Loucy (cell line): Measurements from ENCODE around the gene ARFRP1.
"Not testable (repeated sequence)": the region's sequence is repeated elsewhere in the genome, so short reads cannot be mapped to it uniquely, and the experiment has no call there.

Experiments
- H2AFZ ChIP-seq: fragments of 200-600 bp; sonication (generic); 2 replicates; pipeline ENCODE4 v1.6.0; 2016; ENCODE audit warnings: antibody characterized with exemption, mild to moderate bottlenecking, low read length, moderate library complexity
- H3F3A ChIP-seq: fragments of 200-600 bp; 2 replicates; pipeline ENCODE4 v1.6.0; 2016; ENCODE audit warnings: antibody characterized with exemption, low read depth, mild to moderate bottlenecking
- H3K27me3 ChIP-seq: fragments of 200-600 bp; sonication (generic); 2 replicates; pipeline ENCODE4 v1.6.1; 2014; ENCODE audit warnings: low read length, mild to moderate bottlenecking; ENCODE audit not compliant: insufficient read depth, poor library complexity, severe bottlenecking
- H3K36me3 ChIP-seq: fragments of 200-600 bp; sonication (generic); 2 replicates; pipeline ENCODE4 v1.6.1; 2016; ENCODE audit warnings: low read length; ENCODE audit not compliant: insufficient read depth
- H3K4me1 ChIP-seq: fragments of 200-600 bp; sonication (generic); 2 replicates; pipeline ENCODE4 v1.5.1; 2014; ENCODE audit warnings: low read length, mild to moderate bottlenecking; ENCODE audit not compliant: insufficient read depth, poor library complexity, severe bottlenecking
- H3K4me2 ChIP-seq: fragments of 200-600 bp; sonication (generic); 2 replicates; pipeline ENCODE4 v1.6.0; 2014; ENCODE audit warnings: antibody characterized with exemption, low read length, low read depth, mild to moderate bottlenecking; ENCODE audit not compliant: poor library complexity, severe bottlenecking
- H3K4me3 ChIP-seq: fragments of 200-600 bp; sonication (generic); 2 replicates; pipeline ENCODE4 v1.5.1; 2014; ENCODE audit warnings: low read length, mild to moderate bottlenecking, mixed read lengths; ENCODE audit not compliant: poor library complexity, severe bottlenecking
- H3K79me2 ChIP-seq: fragments of 200-600 bp; sonication (generic); 2 replicates; pipeline ENCODE4 v1.6.1; 2014; ENCODE audit warnings: low read length; ENCODE audit not compliant: insufficient read depth
- H3K9ac ChIP-seq: fragments of 200-600 bp; sonication (generic); 2 replicates; pipeline ENCODE4 v1.6.0; 2014; ENCODE audit warnings: mild to moderate bottlenecking, low read depth, low read length, moderate library complexity; ENCODE audit not compliant: poor library complexity, severe bottlenecking
- H3K9me2 ChIP-seq: fragments of 200-600 bp; sonication (generic); replicated peaks from 2 replicates; pipeline ENCODE4 v1.6.1; 2016; ENCODE audit warnings: low read depth, low read length, mixed read lengths
- H3K9me3 ChIP-seq: fragments of 200-600 bp; sonication (generic); 2 replicates; pipeline ENCODE4 v1.6.1; 2014; ENCODE audit warnings: mild to moderate bottlenecking, antibody characterized with exemption, low read length, low read depth; ENCODE audit not compliant: insufficient read depth
- H4K20me1 ChIP-seq: fragments of 200-600 bp; sonication (generic); 2 replicates; pipeline ENCODE4 v1.6.0; 2014; ENCODE audit warnings: antibody characterized with exemption, low read length, mild to moderate bottlenecking; ENCODE audit not compliant: insufficient read depth, poor library complexity, severe bottlenecking
- CTCF ChIP-seq: fragments of 200-600 bp; sonication (generic); conservative IDR thresholded peaks from 2 replicates; pipeline ENCODE4 v1.5.1; 2014; ENCODE audit warnings: mild to moderate bottlenecking, antibody characterized with exemption, low read length
- EZH2phosphoT487 ChIP-seq: fragments of 200-600 bp; IDR thresholded peaks from 2 replicates; pipeline ENCODE4 v1.6.1; 2018; ENCODE audit warnings: antibody characterized with exemption, mild to moderate bottlenecking, moderate library complexity, borderline replicate concordance

The ARFRP1 gene

GRCh38 chr20:63673951-63674350, 33.8 kb downstream of the ARFRP1 start:
- TF ChIP-seq EZH2phosphoT487 = no peak
- Histone ChIP-seq H3K27me3 (no peaks in the 10 kb centered on the region), H3K9me3 (no peaks in the 10 kb centered on the region), H3K9ac (no peak overlapping the region), H3K4me1 (no peaks in the 10 kb centered on the region), H3K9me2 (no peaks in the 10 kb centered on the region), H2AFZ (no peak overlapping the region), H4K20me1 (no peaks in the 10 kb centered on the region), H3K36me3 (peaks cover 5% of the 10 kb centered on the region; the same call in 1 of the 2 replicates), H3K79me2 (no peaks in the 10 kb centered on the region), H3K4me3 (no peak overlapping the region), H3K4me2 (no peak overlapping the region), H3F3A (no peaks in the 10 kb centered on the region)

DNA sequence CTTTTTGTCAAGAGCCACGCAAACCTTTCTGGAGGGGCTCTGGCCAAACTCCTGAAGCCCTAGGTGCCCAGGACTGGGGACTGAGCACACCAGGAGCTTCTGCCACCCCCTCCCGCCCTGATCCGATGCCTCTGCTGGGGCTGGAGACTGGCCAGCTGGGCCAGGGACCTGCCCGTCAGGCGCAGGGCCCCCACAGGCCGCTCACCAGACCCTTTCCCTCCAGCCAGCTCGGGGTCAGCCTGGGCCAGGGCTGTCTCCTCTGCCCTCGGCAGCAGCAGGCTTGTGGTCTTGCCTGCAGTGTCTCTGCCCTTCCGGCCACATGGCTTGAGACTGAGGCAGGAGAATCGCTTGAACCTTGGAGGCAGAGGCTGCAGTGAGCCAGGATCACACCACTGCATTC, 35.1 kb downstream of the ARFRP1 start:
- peaks cover 16% of the 10 kb centered on the region; the same call in 1 of the 2 replicates for H3K36me3 ChIP-seq
- no peaks in the 10 kb centered on the region for H4K20me1 ChIP-seq
- no peaks in the 10 kb centered on the region for H3F3A ChIP-seq
- no peak overlapping the region for H3K9ac ChIP-seq
- no peaks in the 10 kb centered on the region for H3K79me2 ChIP-seq
- H3K9me2 ChIP-seq = no peaks in the 10 kb centered on the region
- no peaks in the 10 kb centered on the region for H3K27me3 ChIP-seq
- no peaks in the 10 kb centered on the region for H3K4me1 ChIP-seq
- no peaks in the 10 kb centered on the region for H3K9me3 ChIP-seq
- no peak for TF ChIP-seq CTCF
- no peak for TF ChIP-seq EZH2phosphoT487
- no peak overlapping the region for H2AFZ ChIP-seq
- no peak overlapping the region for H3K4me3 ChIP-seq
- no peak overlapping the region for H3K4me2 ChIP-seq

DNA sequence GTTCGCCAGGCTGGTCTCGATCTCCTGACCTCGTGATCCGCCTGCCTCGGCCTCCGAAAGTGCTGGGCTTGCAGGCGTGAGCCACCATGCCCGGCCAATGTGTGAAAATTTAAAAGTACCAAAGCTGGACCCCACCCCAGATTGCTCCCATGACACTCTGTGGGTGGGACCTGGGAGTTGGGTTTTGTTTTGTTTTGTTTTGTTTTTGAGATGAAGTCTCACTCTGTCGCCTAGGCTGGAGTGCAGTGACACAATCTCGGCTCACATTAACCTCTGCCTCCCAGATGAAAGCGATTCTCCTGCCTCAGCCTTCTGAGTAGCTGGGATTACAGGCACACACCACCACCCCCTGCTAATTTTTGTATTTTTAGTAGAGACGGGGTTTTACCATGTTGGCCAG, 36.1 kb downstream of the ARFRP1 start:
- not testable (repeated sequence) for H3K4me2 ChIP-seq, H3K4me1 ChIP-seq, H3K79me2 ChIP-seq, H3K4me3 ChIP-seq, H3K9me3 ChIP-seq, H3F3A ChIP-seq, H3K27me3 ChIP-seq, H4K20me1 ChIP-seq, H3K9ac ChIP-seq, H3K9me2 ChIP-seq, H2AFZ ChIP-seq
- peaks cover 23% of the 10 kb centered on the region; the same call in 1 of the 2 replicates for H3K36me3 ChIP-seq

- Histone ChIP-seq H3K4me3 (no peak overlapping the region), H3K4me1 (no peaks in the 10 kb centered on the region), H3K9ac (no peak overlapping the region), H3K36me3 (peaks cover 26% of the 10 kb centered on the region; the same call in 1 of the 2 replicates), H4K20me1 (no peaks in the 10 kb centered on the region), H3F3A (no peaks in the 10 kb centered on the region), H3K4me2 (no peak overlapping the region), H3K27me3 (no peaks in the 10 kb centered on the region), H3K9me3 (no peaks in the 10 kb centered on the region), H3K9me2 (no peaks in the 10 kb centered on the region), H3K79me2 (no peaks in the 10 kb centered on the region), H2AFZ (no peak overlapping the region)
- TF ChIP-seq EZH2phosphoT487 = no peak
- no peak for TF ChIP-seq CTCF
Measured at GRCh38 chr20:63668351-63668750, 39.4 kb downstream of the ARFRP1 start.
